Femur (tissue), 1 donor: ENCODE results near the gene STAC.
"Not testable (repeated sequence)": the region's sequence is repeated elsewhere in the genome, so short reads cannot be mapped to it uniquely, and the experiment has no call there.

Experiments used
- DNase-seq: peaks from one replicate; pipeline ENCODE4 v3.0.0-alpha.2; 2017

Gene STAC

DNA sequence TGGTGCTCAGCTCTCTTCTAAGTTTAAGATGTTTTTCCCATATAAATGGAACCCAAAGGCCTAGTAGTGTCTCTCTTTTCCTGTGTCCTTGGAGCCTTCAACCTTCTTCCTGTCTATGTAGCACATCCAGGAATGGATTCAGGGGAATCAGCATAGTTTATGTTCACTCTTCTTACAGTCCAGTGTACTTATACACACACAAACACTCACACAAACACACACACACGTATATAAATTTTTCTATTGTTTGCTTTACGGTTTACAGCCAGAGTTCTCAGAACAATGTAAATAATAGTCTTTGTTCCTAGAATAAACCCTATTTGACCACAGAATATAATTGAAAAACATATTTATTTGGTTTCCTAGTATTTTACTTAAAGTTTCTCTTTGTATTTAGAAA is 36.9 kb downstream of the STAC start:
- no peak for DNase-seq

DNA sequence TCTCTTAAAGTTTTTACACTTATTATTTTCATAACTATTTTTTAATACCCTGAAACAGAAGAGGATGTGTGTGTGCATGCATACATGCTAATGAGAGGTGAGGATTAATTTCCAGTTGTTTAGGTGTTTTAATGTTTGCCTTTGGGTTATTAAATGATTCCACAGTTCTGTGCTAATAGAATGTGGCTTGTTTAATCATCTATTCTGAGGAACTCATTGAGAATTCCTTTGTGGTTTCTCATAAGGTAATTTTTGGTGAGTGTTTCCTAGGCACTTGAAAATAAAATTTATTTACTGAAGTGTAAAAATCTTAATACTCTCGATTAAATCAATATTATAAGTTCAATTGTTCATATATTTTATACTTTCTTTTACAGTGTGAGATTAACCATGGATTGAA is 38.0 kb downstream of the STAC start:
- DNase-seq = no peak

- DNase-seq = no peak
Observed at GRCh38 chr3:36428445-36428844, 48.1 kb downstream of the STAC start.

- no peak for DNase-seq
Observed at GRCh38 chr3:36429986-36430485, 49.7 kb downstream of the STAC start.

GRCh38 chr3:36433511-36433910 is 53.2 kb downstream of the STAC start:
- no peak for DNase-seq

GRCh38 chr3:36434687-36435426 is 54.6 kb downstream of the STAC start:
- DNase-seq = no peak

GRCh38 chr3:36443028-36443686 is 62.9 kb downstream of the STAC start:
- DNase-seq = no peak

GRCh38 chr3:36444909-36445308 is 64.6 kb downstream of the STAC start:
- DNase-seq = no peak

DNA sequence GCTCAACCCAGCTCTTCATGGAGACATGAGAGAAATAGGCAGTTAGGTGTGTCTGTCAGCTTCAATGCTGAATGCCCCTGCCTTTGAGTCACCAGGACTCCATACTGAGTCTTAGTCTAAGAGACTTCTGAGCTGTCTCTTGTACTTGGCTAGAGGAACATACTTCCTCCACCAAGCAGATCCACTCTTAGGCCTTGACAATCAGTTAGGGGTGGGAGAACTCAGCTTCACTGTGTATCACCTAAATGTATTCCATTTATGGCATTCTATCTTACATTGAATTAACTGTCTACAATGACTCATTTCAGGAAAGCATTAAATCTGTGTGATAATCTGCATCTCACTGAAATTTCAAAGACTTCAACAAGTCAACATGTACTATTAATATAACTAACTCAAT is 66.0 kb downstream of the STAC start:
- DNase-seq = no peak

DNA sequence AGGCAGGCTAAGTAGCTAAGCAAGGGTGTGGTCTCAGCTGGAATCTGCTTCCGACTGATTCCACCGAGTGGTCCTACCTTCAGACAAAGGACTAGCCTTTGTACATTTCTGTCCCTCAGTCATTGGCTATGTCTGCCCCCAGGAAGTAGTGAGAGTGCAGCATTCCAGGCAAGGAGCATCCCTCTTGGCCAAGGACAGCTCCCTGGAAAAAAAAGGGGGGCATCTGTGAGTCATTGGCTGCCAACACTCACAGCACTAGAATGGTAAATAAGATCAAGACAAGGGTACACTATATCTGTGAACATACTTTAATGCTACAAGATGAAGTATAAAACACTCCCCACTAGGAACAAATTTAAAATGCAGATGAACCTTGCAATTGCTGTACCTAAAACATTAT is 66.8 kb downstream of the STAC start:
- DNase-seq = no peak

DNA sequence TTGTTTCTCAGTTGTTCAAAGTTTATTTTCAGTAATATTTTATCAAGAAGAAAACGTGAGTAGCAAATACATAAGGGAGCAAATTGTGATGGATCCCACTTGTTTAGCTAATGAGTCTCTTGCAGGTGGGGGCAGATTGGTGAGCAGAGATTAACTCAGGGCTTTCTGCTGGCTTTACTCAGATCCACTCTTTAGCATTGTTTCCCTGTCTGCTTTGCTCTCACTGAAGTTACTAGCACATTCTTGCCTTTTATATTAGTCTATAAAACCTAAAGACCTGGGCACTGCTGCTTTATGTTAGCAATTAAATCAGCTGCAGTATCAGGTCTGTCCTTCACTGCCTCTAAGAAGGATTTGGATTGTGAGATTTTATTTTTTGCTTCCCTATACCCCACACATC is 71.5 kb downstream of the STAC start:
- DNase-seq = no peak

DNA sequence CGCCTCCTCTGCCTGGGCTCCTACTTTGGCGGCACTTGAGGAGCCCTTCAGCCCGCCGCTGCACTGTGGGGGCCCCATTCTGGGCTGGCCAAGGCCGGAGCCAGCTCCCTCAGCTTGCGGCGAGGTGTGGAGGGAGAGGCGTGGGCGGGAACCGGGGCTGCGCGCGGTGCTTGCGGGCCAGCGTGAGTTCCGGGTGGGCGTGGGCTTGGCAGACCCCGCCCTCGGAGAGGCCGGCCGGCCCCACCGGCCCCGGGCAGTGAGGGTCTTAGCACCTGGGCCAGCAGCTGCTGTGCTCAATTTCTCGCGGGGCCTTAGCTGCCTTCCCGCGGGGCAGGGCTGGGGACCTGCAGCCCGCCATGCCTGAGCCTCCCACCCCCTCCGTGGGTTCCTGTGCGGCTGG is 72.9 kb downstream of the STAC start:
- not testable (repeated sequence) for DNase-seq

DNA sequence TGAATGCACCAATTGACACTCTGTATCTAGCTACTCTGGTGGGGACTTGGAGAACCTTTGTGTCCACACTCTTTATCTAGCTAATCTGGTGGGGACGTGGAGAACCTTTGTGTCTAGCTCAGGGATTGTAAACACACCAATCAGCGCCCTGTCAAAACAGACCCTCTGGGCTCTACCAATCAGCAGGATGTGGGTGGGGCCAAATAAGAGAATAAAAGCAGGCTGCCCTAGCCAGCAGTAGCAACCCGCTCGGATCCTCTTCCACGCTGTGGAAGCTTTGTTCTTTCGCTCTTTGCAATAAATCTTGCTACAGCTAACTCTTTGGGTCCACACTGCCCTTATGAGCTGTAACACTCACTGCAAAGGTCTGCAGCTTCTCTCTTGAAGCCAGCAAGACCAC is 73.6 kb downstream of the STAC start:
- not testable (repeated sequence) for DNase-seq

GRCh38 chr3:36455406-36455805 is 75.1 kb downstream of the STAC start:
- no peak for DNase-seq

- no peak for DNase-seq
Observed at GRCh38 chr3:36456784-36457183, 76.5 kb downstream of the STAC start.

GRCh38 chr3:36457667-36458066 is 77.4 kb downstream of the STAC start:
- no peak for DNase-seq

GRCh38 chr3:36459177-36459576 is 78.9 kb downstream of the STAC start:
- no peak for DNase-seq

GRCh38 chr3:36461597-36461996 is 81.3 kb downstream of the STAC start:
- no peak for DNase-seq

DNA sequence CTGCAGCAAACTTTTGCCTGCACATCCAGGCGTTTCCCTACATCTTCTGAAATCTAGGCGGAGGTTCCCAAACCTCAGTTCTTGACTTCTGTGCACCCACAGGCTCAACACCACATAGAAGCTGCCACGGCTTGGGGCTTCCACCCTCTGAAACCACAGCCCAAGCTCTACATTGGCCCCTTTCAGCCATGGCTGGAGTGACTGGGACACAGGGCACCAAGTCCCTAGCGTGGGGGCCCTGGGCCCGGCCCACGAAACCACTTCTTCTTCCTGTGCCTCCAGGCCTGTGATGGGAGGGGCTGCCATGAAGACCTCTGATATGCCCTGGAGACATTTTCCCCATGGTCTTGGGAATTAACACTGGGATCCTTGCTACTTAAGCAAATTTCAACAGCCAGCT is 91.7 kb downstream of the STAC start:
- DNase-seq = not testable (repeated sequence)

- DNase-seq = no peak
Observed at GRCh38 chr3:36475558-36475957, 95.3 kb downstream of the STAC start.

- no peak for DNase-seq
Observed at GRCh38 chr3:36476286-36476942, 96.1 kb downstream of the STAC start.

GRCh38 chr3:36477655-36478054 is 97.4 kb downstream of the STAC start:
- no peak for DNase-seq

DNA sequence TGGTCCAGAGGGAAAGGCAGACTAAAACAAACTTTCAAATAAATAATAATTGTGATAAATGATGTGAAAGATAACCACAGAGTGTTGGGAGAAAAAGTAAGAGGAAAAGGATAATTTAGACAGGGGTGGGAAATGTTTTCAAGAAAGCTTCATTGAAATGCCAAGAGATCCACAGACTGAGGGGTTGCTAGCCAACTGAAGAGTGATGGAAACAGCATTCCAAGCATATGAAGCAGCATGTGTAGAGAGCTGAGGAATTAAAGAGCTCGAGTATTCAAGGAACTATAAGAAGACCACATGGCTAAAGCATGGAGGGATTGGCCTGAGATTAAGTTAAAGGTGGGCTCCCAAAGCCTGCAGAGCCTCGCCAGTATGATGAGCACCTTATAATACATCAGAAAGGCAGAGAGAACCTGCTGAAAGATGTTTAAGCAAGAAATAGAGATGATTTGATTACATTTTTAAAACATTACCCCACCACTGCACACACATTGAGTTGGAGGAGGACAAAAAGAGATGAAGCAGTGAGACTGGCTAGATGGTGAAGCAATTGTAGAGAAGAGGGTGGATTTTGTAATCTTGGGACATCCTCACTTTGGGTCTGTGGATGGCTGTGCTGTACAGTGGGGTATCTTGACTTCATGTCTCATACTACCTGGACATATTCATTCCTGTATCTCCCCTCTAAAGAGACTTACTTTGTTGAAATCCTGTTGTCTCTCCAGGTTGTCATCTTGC is 100.8 kb downstream of the STAC start:
- no peak for DNase-seq
